ENCODE results near the gene PRKD1. TPM values are rescaled to one million over a fixed set of nuclear protein-coding genes. Genes with fewer than 3 reads are reported as not detected.

PRKD1 gene
- total RNA-seq, 4 donors from 2014 or later = 1.2 to 6.7 (median 2.3) TPM

DNA sequence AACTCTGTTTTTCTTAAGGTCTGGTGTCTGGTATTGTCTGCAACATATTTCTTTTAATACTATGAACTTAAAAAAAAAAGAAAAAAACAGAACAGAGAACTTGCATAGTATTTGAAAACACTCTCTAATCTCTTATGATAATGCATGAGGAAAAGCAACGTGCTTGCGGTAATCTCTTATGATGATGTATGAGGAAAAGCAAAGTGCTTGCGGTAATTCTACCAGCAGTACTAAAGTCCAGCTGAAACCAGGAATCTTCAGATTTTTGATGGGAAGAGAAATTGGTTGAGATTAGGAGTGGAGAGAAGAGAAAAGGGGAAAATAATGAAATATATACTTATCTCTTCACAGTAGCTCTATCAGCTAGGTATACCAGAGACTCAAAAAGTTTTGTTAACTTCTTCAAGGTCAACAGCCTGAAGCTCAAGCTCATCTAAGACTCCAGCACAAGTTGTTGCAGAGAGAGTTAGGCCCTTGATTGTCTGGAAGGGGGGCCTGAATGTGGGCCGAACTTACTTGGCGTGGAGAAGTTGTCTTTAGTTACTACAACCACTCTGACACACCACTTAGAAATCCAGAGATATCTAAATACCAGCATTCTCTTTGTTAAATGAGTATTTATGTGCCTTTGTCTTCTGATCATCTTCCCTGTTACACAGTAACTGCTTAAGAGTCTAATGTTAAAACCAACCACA lies 240.4 kb downstream of the PRKD1 start:
- 98% methylated on average over 5 of the region's 5 CpGs for WGBS, 2 donors
- intact Hi-C loops (cut with DNase I; ENCODE audit: low total_unique reads) = no loop called here
- no peak overlapping the region for H3K4me3 ChIP-seq (ENCODE audit: low read depth, poor library complexity, severe bottlenecking)
- no peak for DNase-seq (ENCODE audit: low spot score in 2 of 2)
- no peak for TF ChIP-seq POLR2A (IDR thresholded peaks at IDR 0.05)

DNA sequence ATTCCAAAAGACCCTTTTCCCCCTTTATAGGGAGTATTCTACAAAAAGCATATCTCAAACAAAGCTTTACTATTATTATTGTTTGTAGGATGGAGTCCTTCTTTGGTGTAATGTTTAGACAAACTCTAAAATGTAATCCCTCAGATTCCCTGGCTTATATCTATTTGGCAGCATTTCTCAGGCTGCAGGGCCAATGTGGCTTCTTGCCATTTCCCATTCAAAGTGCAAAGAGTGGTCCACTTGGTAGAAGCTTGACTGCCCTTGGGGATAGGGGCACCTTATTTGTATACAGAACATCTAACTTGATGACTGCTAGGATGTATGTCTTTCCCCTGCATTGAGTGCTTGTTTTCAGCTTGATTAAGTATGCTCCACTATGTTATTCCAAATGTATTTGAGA lies 242.7 kb downstream of the PRKD1 start:
- intact Hi-C loops (cut with DNase I; ENCODE audit: low total_unique reads) = no loop called here
- DNase-seq (ENCODE audit: low spot score in 2 of 2) = no peak
- TF ChIP-seq POLR2A (IDR thresholded peaks at IDR 0.05) = no peak
- TF ChIP-seq, protein P1, sequence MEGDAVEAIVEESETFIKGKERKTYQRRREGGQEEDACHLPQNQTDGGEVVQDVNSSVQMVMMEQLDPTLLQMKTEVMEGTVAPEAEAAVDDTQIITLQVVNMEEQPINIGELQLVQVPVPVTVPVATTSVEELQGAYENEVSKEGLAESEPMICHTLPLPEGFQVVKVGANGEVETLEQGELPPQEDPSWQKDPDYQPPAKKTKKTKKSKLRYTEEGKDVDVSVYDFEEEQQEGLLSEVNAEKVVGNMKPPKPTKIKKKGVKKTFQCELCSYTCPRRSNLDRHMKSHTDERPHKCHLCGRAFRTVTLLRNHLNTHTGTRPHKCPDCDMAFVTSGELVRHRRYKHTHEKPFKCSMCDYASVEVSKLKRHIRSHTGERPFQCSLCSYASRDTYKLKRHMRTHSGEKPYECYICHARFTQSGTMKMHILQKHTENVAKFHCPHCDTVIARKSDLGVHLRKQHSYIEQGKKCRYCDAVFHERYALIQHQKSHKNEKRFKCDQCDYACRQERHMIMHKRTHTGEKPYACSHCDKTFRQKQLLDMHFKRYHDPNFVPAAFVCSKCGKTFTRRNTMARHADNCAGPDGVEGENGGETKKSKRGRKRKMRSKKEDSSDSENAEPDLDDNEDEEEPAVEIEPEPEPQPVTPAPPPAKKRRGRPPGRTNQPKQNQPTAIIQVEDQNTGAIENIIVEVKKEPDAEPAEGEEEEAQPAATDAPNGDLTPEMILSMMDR (IDR thresholded peaks at IDR 0.05) = no peak
- no peak overlapping the region for H3K4me3 ChIP-seq (ENCODE audit: low read depth, poor library complexity, severe bottlenecking)

DNA sequence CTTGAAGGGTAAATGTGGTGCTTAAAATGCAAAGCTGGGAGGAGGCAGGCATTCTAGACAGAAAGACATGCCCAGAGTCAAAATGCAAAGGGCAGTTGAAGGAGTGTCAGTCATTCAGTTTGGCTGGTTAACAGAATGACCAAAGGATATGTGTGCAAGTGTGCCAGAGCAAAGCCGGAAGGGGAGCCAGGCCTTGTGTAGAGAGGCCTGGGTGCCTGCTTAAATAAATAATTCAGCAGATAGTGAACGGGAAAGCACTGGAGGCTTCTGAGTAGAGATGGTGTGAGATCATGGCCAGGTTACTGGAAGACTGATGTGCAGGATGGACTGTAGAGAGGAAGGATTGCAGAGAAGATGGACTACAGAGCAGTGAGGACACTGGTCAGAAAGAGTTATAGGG lies 244.9 kb downstream of the PRKD1 start:
- H3K4me3 ChIP-seq (ENCODE audit: low read depth, poor library complexity, severe bottlenecking) = no peak overlapping the region
- WGBS, 2 donors = 79 to 90% methylated on average over 2 of the region's 2 CpGs
- no peak for TF ChIP-seq POLR2A (IDR thresholded peaks at IDR 0.05)
- TF ChIP-seq, protein P1 (IDR thresholded peaks at IDR 0.05) = no peak
- intact Hi-C loops (cut with DNase I; ENCODE audit: low total_unique reads) = no loop called here
- no peak for DNase-seq (ENCODE audit: low spot score in 2 of 2)

DNA sequence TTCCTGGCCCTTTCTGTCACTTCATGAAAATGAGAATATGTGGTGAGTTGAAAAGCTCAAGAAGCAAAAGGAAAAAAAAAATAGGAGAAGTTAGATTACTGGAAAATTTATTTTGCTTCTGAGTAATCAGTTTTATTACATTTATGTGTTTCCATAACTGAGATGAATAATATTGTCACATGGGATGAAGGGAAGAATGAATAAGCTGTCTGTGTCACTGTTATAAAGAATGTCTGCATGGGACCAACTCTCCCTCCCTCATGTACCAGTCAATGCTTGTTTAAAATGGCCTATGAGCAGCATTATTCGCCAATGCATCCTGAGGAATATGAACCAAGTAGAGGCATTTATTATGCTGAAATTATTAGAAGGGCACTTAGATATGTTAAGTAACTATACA lies 246.3 kb downstream of the PRKD1 start:
- H3K4me3 ChIP-seq (ENCODE audit: low read depth, poor library complexity, severe bottlenecking) = no peak overlapping the region
- TF ChIP-seq, protein P1 (IDR thresholded peaks at IDR 0.05) = no peak
- no peak for TF ChIP-seq POLR2A (IDR thresholded peaks at IDR 0.05)
- 83 to 86% methylated on average over 1 of the region's 1 CpG for WGBS, 2 donors
- DNase-seq (ENCODE audit: low spot score in 2 of 2) = no peak
- intact Hi-C loops (cut with DNase I; ENCODE audit: low total_unique reads) = no loop called here

DNA sequence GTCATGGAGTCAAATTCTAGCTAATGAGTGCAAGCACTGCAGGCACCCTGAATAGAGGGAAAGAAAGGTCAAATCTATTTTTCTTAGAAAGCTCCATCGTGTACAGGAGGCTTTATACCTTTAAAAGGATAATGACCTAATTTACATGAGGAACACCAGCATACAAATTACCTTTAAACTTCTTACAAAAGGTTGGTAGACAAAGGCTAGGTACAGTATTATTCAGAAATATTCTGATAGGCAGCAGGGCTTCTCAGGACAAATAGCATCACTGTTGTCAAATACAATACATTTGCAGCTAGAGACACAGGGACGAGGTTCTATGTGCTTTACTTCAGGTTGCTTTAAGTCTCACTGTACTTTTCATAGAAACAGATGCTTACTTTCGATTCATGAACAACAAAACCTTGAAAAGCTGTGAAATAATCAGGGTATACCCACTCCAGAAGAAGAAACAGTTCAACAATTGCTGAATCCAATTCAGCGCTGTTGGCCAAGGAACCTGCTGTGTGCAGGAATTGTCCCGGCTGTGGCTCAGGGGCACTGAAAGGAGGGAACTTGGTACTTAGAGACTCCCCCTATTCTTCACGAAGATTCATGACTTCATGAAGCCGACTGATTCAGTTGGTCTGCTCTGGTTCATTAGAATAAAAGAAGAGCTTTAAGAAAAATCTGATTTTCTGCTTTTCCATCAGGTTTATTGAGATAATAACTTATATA lies 252.9 kb downstream of the PRKD1 start:
- intact Hi-C loops (cut with DNase I; ENCODE audit: low total_unique reads) = no loop called here
- TF ChIP-seq, protein P1 (IDR thresholded peaks at IDR 0.05) = no peak
- no peak for TF ChIP-seq POLR2A (IDR thresholded peaks at IDR 0.05)
- 89 to 91% methylated on average over 7 of the region's 7 CpGs for WGBS, 2 donors
- no peak for DNase-seq (ENCODE audit: low spot score in 2 of 2)
- H3K4me3 ChIP-seq (ENCODE audit: low read depth, poor library complexity, severe bottlenecking) = no peak overlapping the region

DNA sequence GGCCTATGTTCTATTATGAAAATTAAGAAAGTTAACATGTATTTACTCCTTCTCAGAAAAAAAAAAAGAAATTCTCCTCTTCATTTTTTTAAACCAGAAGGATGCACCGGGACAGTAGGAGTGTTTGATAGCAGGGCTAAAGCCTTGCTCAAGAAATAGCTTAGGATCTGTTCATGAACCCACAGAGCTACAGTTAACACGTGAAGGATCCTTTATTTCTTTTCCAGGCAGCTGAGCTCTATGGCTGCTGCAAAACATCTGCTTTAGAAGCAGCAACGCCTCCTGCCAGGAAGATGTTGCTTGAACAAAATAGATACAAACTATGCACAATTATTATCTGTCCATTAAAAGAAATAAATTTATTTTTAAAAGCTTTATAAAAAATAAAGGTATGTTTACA lies 254.8 kb downstream of the PRKD1 start:
- 65 to 73% methylated on average over 3 of the region's 3 CpGs for WGBS, 2 donors
- H3K4me3 ChIP-seq (ENCODE audit: low read depth, poor library complexity, severe bottlenecking) = no peak overlapping the region
- intact Hi-C loops (cut with DNase I; ENCODE audit: low total_unique reads) = no loop called here
- TF ChIP-seq, protein P1 (IDR thresholded peaks at IDR 0.05) = no peak
- TF ChIP-seq POLR2A (IDR thresholded peaks at IDR 0.05) = no peak
- DNase-seq (ENCODE audit: low spot score in 2 of 2) = no peak
